HG02870 (cell line): Measurements from ENCODE around the gene CTNNA1.
"Not testable (repeated sequence)": the region's sequence is repeated elsewhere in the genome, so short reads cannot be mapped to it uniquely, and the experiment has no call there.

Experiments used
- ATAC-seq: cut with Tn5 transposase; IDR thresholded peaks from one replicate; pipeline ENCODE4 v1.9.1; 2021; ENCODE audit warnings: mild to moderate bottlenecking, moderate library complexity; ENCODE audit not compliant: unreplicated experiment

Gene CTNNA1

DNA sequence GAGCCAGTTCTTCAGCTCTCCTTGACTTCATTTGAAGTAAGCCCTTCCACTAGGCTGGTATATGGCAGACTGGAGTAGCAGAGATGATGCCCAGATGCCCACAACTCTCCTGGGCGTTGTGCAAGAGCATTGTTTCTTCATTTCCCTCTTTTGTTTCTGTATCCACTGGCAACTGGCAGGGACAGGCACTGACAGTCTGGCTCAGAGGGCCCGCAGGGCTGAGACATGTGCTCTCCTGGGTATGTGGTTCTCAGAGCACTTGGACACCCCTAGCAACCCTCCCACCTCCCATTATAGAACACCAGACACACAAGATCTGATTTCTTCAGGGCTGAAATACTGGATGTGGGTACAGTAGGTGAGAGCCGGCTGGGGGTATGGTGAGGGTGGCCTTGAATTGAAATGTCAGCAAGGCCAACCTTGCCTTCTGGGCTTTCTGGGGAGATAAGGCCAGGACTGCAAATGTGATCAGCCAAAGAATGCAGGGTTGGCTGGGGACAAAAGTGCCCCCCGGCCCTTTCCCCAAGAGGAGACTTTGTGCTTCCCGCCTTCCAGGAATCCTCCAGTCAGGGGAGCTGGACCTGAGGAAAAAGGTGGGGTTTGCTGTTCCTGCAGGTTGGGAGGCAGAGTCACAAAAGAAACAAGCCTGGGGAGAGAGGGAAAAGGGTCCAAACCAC lies 28.6 kb upstream of the CTNNA1 start:
- no peak for ATAC-seq

DNA sequence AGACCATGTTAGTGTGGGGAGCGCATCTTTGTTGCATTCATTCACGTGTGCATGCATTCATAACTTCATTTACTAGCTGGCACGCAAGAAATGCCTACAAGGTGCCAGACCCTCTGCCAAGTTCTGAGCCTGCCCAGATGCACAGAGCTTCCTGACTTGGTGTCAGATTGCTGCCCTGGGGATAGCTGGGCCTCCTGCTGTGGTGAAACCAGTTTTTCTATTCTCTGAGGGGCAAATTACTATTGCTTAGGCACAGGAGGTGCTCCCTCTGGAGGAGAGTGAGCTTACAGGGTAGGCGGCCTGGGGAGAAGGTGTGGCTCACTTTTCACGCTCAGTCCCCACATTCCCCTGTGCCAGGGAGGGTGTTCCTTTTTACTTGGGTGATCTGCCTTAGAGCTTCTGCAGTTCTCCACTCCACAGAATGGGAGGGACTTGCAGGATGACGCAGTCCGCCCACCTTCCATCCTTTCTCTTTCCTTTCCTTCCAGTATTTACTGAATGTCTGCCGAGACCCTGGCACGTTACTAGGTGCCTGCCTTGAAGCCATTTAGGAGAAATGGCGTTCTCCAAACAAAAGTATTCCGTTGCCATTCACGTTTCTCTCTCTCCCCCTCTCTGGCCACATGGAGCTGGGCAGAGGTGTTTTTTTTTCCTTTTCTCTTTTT lies 27.9 kb upstream of the CTNNA1 start:
- no peak for ATAC-seq

DNA sequence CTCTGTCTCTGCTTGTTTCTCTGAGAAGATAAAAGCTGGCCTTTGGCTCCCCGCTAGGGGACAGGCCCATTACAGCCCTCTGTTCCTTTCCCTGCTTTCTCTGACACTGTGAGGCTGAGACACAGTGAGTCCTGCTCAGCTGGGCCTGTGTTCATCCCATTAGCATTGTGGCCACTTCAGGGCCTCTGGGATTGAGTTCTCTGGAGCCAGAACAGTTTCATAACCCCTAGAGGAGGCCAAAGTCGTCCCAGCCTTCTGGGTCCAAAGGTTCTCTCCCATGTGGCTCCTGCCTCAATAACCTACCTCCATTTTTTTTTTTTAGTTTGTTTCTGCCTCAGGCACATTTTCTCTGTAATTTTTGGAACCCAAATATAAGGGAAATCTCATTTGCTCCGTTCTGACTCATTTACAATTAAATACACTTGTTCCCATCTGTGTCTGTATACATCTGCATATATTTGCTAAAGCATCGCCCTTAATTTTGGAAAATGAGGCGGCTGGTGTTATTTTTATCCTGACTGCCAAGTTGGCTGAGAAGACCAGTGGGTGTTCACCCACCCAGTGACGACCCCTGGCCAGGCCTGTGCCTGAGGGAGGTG lies 27.3 kb upstream of the CTNNA1 start:
- no peak for ATAC-seq

DNA sequence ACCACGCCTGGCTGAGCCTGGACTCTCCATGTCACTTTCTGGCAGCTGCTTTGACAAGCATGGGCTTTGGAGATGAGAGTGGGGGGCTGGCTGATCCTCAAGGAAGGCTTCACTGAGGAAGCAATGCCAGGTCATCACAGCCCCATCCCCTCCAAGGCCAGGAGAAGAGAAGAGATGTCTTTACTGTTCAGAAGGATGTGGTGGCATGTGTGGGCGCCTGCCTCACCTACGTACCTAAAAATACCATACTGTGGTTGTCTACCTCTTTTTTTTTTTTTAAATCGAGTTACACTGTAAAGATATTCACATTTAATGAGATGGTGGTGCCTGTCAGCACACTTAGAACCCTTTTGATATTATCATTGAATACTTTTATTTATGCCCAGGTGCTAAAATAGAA lies 26.4 kb upstream of the CTNNA1 start:
- ATAC-seq: no peak

DNA sequence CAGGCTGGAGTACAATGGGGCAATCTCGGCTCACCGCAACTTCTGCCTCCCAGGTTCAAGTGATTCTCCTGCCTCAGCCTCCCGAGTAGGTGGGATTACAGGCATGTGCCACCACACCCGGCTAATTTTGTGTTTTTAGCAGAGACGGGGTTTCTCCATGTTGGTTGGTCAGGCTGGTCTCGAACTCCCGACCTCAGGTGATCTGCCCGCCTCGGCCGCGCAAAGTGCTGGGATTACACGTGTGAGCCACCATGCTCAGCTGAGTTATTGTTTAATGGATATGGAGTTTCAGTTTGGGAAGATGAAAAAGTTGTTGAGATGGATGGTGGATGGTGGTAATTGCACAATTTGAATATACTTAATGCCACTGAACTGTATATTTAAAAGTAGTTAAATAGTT lies 22.7 kb upstream of the CTNNA1 start:
- ATAC-seq: not testable (repeated sequence)

DNA sequence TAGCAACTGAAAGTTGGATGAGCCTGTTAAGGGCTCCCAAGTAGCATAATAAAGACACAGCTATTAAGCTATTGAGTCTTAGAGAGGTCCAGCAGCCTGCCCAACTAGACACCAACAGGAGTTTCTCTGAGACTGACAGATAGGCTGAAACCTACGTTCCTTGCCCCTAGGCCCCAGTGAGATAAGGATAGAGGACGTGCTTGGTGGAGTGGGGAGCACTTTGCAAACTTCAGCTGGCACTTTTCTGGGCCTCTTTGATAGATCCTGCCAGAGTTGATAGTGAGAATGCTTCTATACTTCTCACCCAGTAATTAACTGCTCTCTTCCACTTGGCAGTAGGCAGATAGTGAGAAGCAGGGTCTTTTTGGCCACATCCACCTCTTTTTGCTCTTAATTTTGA lies 20.8 kb upstream of the CTNNA1 start:
- ATAC-seq: no peak

DNA sequence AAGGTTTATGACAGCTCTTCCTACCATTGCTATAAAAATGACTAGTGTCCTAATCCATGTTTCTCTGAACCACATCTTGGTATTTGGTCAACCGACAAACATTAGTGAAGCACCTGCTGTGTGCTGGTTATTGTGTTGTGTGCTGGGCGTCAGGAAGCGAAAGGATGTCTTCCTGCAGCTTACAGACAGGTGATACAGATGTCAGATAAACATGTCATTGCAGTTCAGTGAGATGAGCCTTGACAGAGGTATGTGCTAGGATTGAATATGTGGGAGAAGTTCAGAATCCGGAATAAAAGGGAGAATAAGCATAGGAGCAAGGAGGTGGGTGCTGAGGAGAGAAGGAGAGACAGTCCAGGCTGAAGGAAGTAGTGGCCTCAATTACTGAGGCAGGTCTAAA lies 20.3 kb upstream of the CTNNA1 start:
- no peak for ATAC-seq

DNA sequence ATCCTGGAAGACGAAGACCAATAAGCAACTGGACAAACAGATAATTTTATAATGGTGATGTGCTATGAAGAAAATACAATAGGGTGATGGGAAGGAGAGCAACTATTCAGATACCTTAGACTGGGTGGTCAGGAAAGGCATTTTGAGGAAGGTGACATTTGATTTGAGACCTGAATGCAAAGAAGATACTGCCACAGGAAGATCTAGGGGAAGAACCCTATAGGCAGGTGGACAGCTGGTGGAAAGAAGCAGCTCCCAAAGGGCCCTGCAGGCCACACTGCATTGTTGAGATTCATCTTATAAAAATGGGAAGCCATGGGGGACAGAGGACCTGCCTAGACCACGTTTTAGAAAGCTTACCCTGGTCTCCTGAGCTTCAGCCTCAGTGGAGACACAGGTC lies 19.7 kb upstream of the CTNNA1 start:
- ATAC-seq: no peak

DNA sequence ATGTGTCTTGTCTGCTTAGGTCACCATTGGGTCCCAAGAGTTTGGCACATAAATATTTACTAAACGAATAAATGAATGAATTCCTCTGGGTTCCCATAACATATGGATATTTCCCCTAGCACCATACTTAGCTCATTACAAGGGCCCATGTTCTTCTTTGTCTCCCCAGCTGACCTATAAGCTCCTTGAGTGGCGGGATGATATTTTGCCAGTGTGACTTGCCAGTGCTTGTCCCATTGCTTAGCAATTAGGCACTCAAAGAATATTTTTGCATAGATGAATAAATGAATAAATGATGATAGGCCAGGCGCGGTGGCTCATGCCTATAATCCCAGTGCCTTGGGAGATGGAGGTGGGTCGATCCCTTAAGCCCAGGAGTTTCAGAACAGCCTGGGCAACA lies 16.9 kb upstream of the CTNNA1 start:
- no peak for ATAC-seq

DNA sequence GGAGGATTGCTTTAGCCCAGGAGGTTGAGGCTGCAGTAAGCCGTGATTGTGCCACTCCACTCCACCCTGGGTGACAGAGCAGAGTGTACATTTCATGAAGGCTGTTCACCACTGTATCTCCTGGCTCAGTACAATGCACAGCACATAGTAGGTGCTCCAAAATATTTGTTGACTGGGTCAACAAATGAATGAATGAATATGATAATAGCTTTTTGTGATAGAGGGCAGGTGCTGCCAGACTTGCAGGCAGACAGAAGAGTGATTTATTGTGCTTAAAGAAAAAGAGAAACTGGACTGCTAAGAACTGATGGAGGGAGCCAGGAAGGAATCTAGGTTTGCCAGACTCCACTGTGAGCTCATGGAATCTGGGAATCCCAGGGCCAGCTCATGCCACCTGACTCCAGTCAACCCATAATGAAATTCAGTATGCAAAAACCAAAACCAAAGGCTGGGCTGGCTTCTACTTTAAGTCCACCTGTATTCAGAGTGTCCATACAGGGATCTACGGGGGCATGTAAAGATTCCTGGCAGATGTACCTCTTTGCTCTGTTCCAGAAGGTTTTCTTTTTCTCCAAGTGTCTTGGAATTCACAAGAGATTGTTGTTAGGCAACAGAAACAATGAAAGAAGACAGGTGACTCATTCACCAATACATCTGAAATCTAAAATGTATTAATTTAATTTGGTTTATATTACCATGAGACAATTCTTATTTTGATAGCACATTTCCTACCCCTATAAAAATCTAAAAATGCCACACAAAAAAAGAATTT lies 15.5 kb upstream of the CTNNA1 start:
- no peak for ATAC-seq

DNA sequence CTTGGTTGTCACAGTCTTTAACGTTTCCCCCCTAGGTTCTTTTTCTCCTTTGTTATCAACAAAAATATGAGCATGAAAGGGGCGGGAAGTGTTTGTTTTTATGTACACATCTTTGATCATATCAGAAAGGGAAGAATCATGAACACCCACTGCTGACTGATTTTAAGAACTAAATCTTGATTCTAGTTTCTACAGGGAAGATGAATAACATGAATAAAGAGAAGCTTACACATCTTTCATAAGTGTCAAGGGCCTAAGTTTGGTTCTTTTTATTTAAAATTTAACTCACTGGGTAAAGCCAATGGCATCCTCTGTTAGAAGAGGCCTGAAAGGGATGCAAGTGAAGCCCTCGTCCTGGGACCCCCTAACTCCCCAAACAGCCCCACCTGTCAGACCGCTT lies 14.8 kb upstream of the CTNNA1 start:
- ATAC-seq: no peak

DNA sequence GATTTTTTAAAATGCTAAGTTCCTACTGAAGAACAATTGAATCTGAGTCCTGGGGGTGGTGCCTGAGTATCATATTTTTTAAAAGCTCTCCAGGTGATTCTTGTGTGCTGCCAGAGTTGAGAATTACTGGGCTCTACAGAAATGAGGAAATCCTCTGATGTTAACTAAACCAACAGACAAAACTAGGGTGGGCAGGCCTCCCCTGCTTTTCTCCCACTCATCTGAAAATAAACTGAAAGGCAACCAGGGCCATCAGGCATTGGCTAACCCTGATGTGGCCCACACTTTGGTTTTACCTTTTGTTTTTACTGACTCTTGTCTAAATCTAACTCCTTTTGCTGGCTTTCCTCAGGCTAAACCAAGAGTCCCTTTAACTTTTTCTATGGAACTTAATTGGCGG lies 13.3 kb upstream of the CTNNA1 start:
- ATAC-seq: no peak

DNA sequence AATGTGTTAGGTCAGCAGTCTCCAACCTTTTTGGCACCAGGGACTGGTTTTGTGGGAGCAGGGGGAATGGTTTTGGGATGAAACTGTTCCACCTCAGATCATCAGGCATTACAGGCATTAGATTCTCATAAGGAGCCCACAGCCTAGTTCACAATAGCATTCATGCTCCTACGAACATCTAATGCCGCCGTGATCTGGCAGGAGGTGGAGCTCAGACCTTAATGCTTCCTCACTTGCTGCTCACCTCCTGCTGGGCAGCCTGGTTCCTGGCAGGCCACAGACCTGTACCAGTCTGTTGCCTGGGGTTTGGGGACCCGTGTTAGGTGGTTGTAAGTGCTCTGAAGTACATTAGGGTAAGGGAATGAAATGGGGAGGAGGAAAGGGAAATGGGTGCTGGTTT lies 9.7 kb upstream of the CTNNA1 start:
- ATAC-seq: no peak

DNA sequence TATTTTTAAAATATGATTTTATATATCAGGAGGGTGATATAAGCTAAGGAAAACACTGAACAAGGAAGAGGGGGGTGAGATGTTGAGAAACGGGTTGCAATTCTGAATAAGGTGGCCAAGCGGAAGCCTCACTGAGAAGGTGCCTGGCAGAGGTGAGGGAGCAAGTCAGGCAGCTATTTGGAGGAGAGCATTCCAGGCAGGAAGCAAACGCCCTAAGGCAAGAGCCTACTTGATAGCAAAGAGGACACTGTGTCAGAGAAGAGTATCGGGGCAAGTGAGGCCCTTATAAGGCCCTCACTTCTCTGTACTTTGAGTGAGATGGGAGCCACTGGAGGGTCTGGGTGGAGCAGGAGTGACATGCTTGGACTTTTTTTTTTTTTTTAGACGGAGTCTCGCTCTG lies 8.0 kb upstream of the CTNNA1 start:
- no peak for ATAC-seq

DNA sequence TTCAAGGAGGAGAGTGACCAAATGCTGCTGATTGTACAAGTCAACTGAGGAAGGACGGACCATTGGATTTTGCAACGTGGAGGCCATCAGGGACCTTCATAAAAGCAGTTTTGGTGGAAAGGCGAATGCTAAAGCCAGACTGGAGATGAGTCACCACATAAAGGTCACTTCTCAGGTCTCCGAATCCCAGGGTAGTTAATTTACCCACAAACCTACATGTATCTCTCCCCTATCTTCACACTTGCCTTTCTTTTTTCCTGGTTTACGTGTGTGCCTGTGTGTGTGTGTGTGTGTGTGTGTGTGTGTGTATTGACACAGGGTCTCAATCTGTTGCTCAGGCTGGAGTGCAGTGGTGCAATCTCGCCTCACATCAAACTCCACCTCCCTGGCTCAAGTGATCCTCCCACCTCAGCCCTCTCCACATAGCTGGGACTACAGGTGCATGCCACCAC lies 4.6 kb upstream of the CTNNA1 start:
- ATAC-seq: no peak

DNA sequence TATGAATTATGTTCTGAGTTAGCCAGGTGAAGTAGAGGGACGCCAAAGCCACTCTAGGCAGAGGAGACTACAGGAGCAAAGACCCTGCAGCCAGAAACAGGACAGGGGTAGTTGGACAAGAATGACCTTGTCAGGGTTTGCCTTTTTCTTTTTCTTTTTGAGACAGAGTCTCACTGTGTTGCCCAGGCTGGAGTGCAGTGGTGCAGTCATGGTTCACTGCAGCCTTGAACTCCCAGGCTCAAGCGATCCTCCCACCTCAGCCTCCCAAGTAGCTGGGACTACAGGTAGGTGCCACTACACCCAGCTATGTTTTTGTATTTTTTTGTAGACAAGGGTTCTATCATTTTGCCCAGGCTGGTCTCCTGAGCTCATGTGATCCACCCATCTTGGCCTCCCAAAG lies 1.9 kb upstream of the CTNNA1 start:
- not testable (repeated sequence) for ATAC-seq

DNA sequence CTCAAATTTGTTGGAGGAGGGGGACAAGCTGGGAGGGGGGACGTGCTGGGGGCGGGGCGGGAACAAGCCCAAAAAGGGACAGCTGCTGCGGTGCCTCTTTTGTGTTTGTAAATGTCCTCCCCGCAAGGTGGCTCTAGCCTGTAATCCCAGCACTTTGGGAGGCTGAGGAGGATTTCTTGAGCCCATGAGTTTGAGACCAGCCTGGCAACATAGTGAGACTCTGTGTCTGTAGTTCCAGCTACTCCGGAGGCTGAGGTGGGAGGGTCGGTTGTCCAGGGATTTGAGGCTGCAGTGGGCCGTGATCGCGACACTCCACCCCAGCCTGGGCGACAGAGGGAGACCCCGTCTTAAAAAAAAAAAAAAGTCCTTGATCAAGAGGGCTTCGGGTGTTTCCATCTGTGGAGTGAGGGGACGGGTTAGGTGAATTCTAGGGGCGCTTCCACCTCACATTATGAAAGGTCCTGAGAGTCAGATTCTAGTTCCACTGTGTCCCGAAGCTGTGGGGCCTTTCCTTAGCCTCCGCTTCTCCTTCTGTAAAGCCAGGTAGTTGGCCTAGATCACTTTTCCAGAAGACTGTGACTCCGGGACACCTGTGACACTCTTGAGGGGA lies 779 bp upstream of the CTNNA1 start:
- ATAC-seq: no peak

DNA sequence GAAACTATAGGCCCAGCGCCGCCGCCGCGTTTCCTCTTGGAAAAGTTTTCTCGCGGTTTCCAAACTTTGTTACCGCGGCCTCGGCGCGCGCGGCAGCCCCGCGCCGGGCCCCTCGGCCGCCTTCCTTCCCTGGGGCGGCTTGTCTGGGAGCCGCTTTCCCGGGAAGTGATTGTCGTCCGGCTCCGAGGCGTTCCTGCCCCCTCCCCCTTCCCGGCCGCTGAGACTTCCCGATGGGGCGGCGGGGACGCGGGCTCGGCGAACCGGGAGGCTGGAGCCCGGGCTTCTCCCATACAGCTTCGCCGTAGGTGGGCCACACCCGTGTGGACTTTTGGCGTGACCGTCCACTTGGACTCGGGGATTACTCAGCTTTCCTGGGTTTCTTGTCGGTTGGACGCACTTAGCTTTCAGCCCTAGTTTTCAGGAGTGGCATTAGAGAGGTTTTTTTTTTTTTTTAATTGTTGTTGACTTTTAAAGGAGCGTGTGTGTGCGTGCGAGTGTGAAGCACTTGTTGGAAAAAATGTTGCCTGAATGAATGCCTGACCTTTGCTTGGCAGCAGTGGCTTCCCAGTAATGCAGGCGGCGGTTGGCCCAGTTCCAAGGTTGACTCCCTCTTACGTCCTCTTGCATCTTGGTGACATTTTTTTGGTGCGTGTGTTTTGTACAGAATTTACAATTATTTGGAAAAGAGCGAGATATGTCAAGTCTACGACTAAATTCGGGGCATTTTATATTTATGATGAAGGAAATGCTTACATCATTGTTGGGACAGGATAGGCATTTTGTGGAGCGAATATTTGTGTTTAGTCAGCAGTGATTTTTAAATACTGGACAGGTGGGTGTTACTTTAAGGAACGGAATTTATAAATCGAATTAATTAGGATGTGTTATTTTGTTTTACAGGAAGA lies 821 bp downstream of the CTNNA1 start:
- ATAC-seq: no peak

DNA sequence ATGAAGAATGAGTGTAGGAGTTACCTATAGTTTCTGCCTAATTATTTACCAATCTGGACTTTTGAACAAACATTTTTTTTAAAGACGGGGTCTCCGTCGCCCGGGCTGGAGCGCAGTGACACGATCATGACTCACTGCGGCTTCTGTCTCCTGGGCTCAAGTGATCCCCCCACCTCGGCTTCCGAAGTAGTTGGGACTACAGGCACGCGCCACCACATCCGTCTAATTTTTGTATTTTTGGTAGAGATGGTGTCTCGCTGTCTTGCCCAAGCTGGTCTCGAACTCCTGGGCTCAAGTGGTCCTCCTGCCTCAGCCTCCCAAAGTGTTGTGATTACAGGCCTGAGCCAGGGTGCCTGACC lies 1.5 kb downstream of the CTNNA1 start:
- no peak for ATAC-seq

DNA sequence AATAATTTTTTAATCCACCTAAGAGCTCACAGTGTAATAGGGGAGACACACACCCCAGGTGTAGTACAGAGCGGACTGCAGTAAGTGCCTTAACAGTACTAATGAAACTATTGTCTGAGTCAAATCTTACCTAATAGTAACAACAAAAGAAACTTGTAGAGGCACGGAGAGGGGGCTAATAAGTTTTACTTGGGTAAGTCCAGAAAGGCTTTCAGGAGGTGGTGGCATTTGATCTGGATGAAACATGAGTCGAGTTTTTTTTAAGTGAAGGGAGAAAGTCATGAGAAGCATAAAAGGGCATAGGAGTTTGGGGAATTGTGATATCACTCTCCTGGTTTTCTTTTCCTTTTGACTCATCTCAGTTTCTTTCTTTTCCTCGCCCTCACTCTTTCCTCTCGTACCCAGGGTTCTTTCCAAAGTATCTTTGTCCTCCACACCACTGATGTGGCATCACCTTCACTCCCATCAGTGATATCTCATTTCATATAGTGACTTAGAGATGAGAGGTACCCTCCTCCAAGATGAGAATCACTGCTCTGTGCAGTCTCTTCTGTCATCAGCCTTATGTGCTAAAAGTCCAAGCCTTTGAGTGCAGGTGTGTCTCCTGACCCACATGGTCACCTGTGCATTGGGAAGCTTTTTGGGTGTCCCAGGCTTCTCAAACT lies 2.0 kb downstream of the CTNNA1 start:
- peak; percentile 59 for ATAC-seq
